MM.1S (cell line): ENCODE measurements around the gene SLC25A22.

Experiments used
- EZH2 ChIP-seq: fragments of 300-600 bp; sonication (generic); optimal IDR thresholded peaks from 2 replicates; pipeline ENCODE3; 2017; ENCODE audit warnings: low read depth, mild to moderate bottlenecking, antibody characterized with exemption, low read length, mixed read lengths
- EZH2phosphoT487 ChIP-seq: fragments of 300-600 bp; sonication (generic); IDR thresholded peaks from 2 replicates; pipeline ENCODE4 v1.6.1; 2018; ENCODE audit warnings: antibody characterized with exemption, low read length
- TF ChIP-seq, protein P1 (sequence below): fragments of 300-600 bp; sonication (generic); IDR thresholded peaks from 2 replicates; pipeline ENCODE4 v1.5.1; 2016; ENCODE audit warnings: antibody characterized with exemption, low read length, mixed read lengths

DNA sequence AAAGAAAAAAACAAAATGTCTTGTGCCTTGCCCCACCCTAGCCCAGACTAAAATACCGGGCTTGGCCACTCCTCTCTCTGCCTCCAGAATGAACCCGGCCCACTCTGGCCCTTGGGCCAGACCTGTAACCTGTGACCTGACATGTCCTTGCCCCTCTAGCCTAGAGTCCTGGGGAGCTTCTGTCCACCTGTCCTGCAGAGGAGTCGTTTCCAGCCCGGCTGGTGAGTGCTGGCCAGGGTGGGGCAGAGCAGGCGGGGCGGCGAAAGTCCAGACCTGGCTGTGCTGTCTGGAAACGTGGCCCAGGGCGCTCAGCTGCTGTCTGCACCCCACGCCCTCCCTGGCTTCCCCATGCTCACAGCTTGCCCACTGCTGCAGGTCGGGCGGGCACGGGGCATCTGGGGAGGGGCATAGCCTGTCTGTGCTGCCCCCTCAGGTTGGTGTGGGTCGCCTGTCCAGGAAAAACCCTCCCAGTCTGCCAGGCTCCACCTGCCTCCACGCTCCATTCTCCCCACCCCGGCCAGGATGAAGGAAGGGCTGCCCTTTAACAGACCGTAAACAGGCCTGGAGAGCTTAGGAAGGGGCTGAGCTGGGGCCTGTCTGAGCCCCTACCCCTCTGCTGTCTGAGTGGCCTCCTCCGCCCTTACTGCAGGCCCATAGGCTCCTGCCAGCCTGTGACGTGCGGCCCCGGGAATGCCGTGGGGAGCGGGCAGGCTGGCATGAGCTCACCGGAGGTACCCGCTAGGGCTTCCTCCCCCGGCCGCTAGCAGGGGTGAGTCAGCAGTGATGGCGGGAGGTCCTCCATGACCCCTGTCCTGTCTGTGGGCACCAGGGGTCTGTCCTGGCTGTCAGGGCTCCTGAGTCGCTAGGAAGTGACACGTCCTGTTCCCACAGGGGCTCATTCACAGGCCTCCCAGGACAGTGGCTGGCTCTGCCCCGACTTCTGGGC is 36.6 kb upstream of the SLC25A22 start:
- TF ChIP-seq, protein P1, sequence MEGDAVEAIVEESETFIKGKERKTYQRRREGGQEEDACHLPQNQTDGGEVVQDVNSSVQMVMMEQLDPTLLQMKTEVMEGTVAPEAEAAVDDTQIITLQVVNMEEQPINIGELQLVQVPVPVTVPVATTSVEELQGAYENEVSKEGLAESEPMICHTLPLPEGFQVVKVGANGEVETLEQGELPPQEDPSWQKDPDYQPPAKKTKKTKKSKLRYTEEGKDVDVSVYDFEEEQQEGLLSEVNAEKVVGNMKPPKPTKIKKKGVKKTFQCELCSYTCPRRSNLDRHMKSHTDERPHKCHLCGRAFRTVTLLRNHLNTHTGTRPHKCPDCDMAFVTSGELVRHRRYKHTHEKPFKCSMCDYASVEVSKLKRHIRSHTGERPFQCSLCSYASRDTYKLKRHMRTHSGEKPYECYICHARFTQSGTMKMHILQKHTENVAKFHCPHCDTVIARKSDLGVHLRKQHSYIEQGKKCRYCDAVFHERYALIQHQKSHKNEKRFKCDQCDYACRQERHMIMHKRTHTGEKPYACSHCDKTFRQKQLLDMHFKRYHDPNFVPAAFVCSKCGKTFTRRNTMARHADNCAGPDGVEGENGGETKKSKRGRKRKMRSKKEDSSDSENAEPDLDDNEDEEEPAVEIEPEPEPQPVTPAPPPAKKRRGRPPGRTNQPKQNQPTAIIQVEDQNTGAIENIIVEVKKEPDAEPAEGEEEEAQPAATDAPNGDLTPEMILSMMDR, result no peak
- TF ChIP-seq EZH2phosphoT487 (no peak), EZH2 (no peak)
